ENCODE results near the gene NLGN4Y. TPM values are rescaled to one million over a fixed set of nuclear protein-coding genes. Genes with fewer than 3 reads are reported as not detected.

The NLGN4Y gene
- total and polyA plus RNA-seq, 7 donors = 0.30 to 0.65 (median 0.46) TPM; not detected in 4

GRCh38 chrY:14633718-14634117, 109.4 kb downstream of the NLGN4Y start:
- intact Hi-C loops (cut with DNase I) = no loop called here
- no peaks in the 10 kb centered on the region for H3K4me1 ChIP-seq
- no peaks in the 10 kb centered on the region for H3K9me3 ChIP-seq
- no peaks in the 10 kb centered on the region for H3K36me3 ChIP-seq (ENCODE audit: insufficient read depth in 1 of 2, low read depth in 1 of 2)
- no peak overlapping the region for H3K27ac ChIP-seq
- WGBS, 3 donors = 93 to 97% methylated on average over 2 of the region's 2 CpGs; no CpG with 5 or more reads in 1 of the 3 donors
- DNase-seq (no peak), ATAC-seq (no peak)
- no peaks in the 10 kb centered on the region for H3K27me3 ChIP-seq (ENCODE audit: insufficient read depth in 3 of 3, low read length in 2 of 3)
- no peak for TF ChIP-seq CTCF (IDR thresholded peaks at IDR 0.05)
- H3K4me3 ChIP-seq = no peak overlapping the region

GRCh38 chrY:14634954-14635353, 110.6 kb downstream of the NLGN4Y start:
- ATAC-seq = no peak
- no peaks in the 10 kb centered on the region for H3K4me1 ChIP-seq
- H3K27ac ChIP-seq = no peak overlapping the region
- H3K9me3 ChIP-seq = no peaks in the 10 kb centered on the region
- H3K36me3 ChIP-seq (ENCODE audit: insufficient read depth in 1 of 2, low read depth in 1 of 2) = no peaks in the 10 kb centered on the region
- intact Hi-C loops (cut with DNase I) = no loop called here
- no peaks in the 10 kb centered on the region for H3K27me3 ChIP-seq (ENCODE audit: insufficient read depth in 3 of 3, low read length in 2 of 3)
- DNase-seq = no peak
- H3K4me3 ChIP-seq = no peak overlapping the region
- no peak for TF ChIP-seq CTCF (IDR thresholded peaks at IDR 0.05)

- DNase-seq (no peak), ATAC-seq (no peak)
- Histone ChIP-seq H3K27me3 (ENCODE audit: insufficient read depth in 3 of 3, low read length in 2 of 3) (no peaks in the 10 kb centered on the region), H3K9me3 (no peaks in the 10 kb centered on the region), H3K27ac (no peak overlapping the region), H3K4me3 (no peak overlapping the region), H3K36me3 (ENCODE audit: insufficient read depth in 1 of 2, low read depth in 1 of 2) (no peaks in the 10 kb centered on the region), H3K4me1 (no peaks in the 10 kb centered on the region)
- intact Hi-C loops (cut with DNase I) = no loop called here
- no peak for TF ChIP-seq CTCF (IDR thresholded peaks at IDR 0.05)
Observed at GRCh38 chrY:14637551-14637950, 113.2 kb downstream of the NLGN4Y start.

- intact Hi-C loops (cut with DNase I) = no loop called here
Observed at GRCh38 chrY:14641853-14642252, 117.5 kb downstream of the NLGN4Y start.

More at GRCh38 chrY:14641853-14642252, 117.5 kb downstream of the NLGN4Y start:
- no peak overlapping the region for H3K27ac ChIP-seq
- H3K4me1 ChIP-seq = no peaks in the 10 kb centered on the region
- no peak for TF ChIP-seq CTCF (IDR thresholded peaks at IDR 0.05)
- no peak overlapping the region for H3K4me3 ChIP-seq
- WGBS, 3 donors = 34 to 47% methylated on average over 2 of the region's 2 CpGs; no CpG with 5 or more reads in 1 of the 3 donors
- no peak for ATAC-seq
- no peaks in the 10 kb centered on the region for H3K27me3 ChIP-seq (ENCODE audit: insufficient read depth in 3 of 3, low read length in 2 of 3)
- H3K36me3 ChIP-seq (ENCODE audit: insufficient read depth in 1 of 2, low read depth in 1 of 2) = no peaks in the 10 kb centered on the region
- no peak for DNase-seq
- no peaks in the 10 kb centered on the region for H3K9me3 ChIP-seq

Measured in psoas muscle (tissue), 8 donors.